Fibroblast of upper back skin (primary cell): ENCODE measurements around the gene RBM11.

Source experiments
- DNase-seq: peaks from one replicate; pipeline ENCODE4 v3.0.0-alpha.2; 2013

The RBM11 gene

GRCh38 chr21:14271641-14272040, 55.7 kb downstream of the RBM11 start:
- no peak for DNase-seq

GRCh38 chr21:14273736-14274538, 58.0 kb downstream of the RBM11 start:
- DNase-seq: no peak

- no peak for DNase-seq
Measured at GRCh38 chr21:14275702-14276205, 59.8 kb downstream of the RBM11 start.
